Activated T-helper 2 cell treated with anti-CD3 and anti-CD28 coated beads, Interferon-gamma antibody, Interleukin-2, Interleukin-4, amounts not matched to agents 10 μg/mL and 5 μg/mL and 100 μg/mL, durations not matched to agents 14 hours and 24 hours and 36 hours (primary cell): Measurements from ENCODE around the gene ITLN1. TPM values are rescaled to one million over a fixed set of nuclear protein-coding genes. Genes with fewer than 3 reads are reported as not detected.

ENCODE experiments used
- total RNA-seq: library from RNA; stranded (reverse); gene quantifications from 2 replicates; pipeline ENCODE4 v1.2.3, GENCODE V29; 2022

Gene ITLN1
- total RNA-seq, 1 donor from 2014 or later: not detected

Other genes starting within 250 kb of the ITLN1 start
- 74.6 and 78.8 TPM in 2 replicates for gene SLAMF1, start 238.1 kb downstream of the ITLN1 start, total RNA-seq
- 101 and 103 TPM in 2 replicates for gene CD48, start 173.4 kb downstream of the ITLN1 start, total RNA-seq
- gene SLAMF7, start 145.9 kb downstream of the ITLN1 start, total RNA-seq: 4.1 and 5.5 TPM in 2 replicates
- gene LY9, start 89.0 kb downstream of the ITLN1 start, total RNA-seq: 0.28 and 0.34 TPM in 2 replicates
- gene CD244, start 22.3 kb downstream of the ITLN1 start, total RNA-seq: 0.21 and 0.32 TPM in 2 replicates
- not detected in 2 replicates for gene ITLN2, start 69.6 kb upstream of the ITLN1 start, total RNA-seq
- gene F11R, start 136.0 kb upstream of the ITLN1 start, total RNA-seq: 15.4 and 15.5 TPM in 2 replicates
- 49.0 and 49.1 TPM in 2 replicates for gene TSTD1, start 153.8 kb upstream of the ITLN1 start, total RNA-seq
- 49.1 and 53.2 TPM in 2 replicates for gene USF1, start 160.8 kb upstream of the ITLN1 start, total RNA-seq
- 161 and 170 TPM in 2 replicates for gene ARHGAP30, start 184.7 kb upstream of the ITLN1 start, total RNA-seq
- 0.05 TPM in 1 of 2 replicates, not detected in the other for gene NECTIN4, start 204.4 kb upstream of the ITLN1 start, total RNA-seq
- not detected in 2 replicates for gene KLHDC9, start 213.2 kb upstream of the ITLN1 start, total RNA-seq
- 138 and 139 TPM in 2 replicates for gene PFDN2, start 232.9 kb upstream of the ITLN1 start, total RNA-seq
- 47.5 and 48.5 TPM in 2 replicates for gene NIT1, start 232.9 kb upstream of the ITLN1 start, total RNA-seq
- 37.5 and 40.3 TPM in 2 replicates for gene DEDD, start 247.5 kb upstream of the ITLN1 start, total RNA-seq